Activated B cell treated with CpG ODN at 0.5 μM for 24 hours (primary cell): ENCODE measurements around the gene DNAH11. TPM values are rescaled to one million over a fixed set of nuclear protein-coding genes. Genes with fewer than 3 reads are reported as not detected.

Experiments
- ATAC-seq: fragments of 200-7000 bp; cut with Tn5 transposase; one replicate; pipeline ENCODE4 v1.10.0; 2021; ENCODE audit warnings: low read depth, mild to moderate bottlenecking, moderate library complexity
- CTCF ChIA-PET: fragments of 350-600 bp; sonication (Branson Sonifier 250); formaldehyde crosslinking; loops from one replicate; lab custom pipeline; 2021; ENCODE audit warnings: antibody characterized with exemption; lab: Charles Lee
- POLR2A ChIA-PET: fragments of 350-600 bp; sonication (Branson Sonifier 250); formaldehyde crosslinking; loops from one replicate; lab custom pipeline; 2021; ENCODE audit warnings: antibody characterized with exemption; lab: Charles Lee
- DNase-seq: peaks from one replicate; pipeline ENCODE4 v3.0.0; 2022
- H3K27ac Mint-ChIP-seq: one replicate; pipeline ENCODE4 v1.8.0; 2020; ENCODE audit warnings: mixed read lengths
- H3K27me3 Mint-ChIP-seq: one replicate; pipeline ENCODE4 v1.8.0; 2021; ENCODE audit warnings: mixed read lengths
- H3K36me3 Mint-ChIP-seq: one replicate; pipeline ENCODE4 v1.8.0; 2021; ENCODE audit warnings: low read depth, mixed read lengths
- H3K4me1 Mint-ChIP-seq: one replicate; pipeline ENCODE4 v1.8.0; 2021; ENCODE audit warnings: mixed read lengths
- H3K4me3 Mint-ChIP-seq: one replicate; pipeline ENCODE4 v1.8.0; 2020; ENCODE audit warnings: mild to moderate bottlenecking, mixed read lengths
- H3K9me3 Mint-ChIP-seq: one replicate; pipeline ENCODE4 v1.8.0; 2020; ENCODE audit warnings: mixed read lengths
- CTCF ChIP-seq: fragments of 200-600 bp; IDR thresholded peaks from one replicate; pipeline ENCODE4 v1.8.0; 2022; ENCODE audit warnings: antibody characterized with exemption, mild to moderate bottlenecking
- intact Hi-C: fragments of 100-400 bp; cut with micrococcal nuclease; formaldehyde crosslinking; loops from one replicate; pipeline ENCODE4 v1.15.1; 2024
- total RNA-seq: library from RNA; stranded (reverse); gene quantifications from 2 replicates; pipeline ENCODE4 v1.2.3, GENCODE V29; 2022

DNAH11 gene
- total RNA-seq, 1 donor from 2014 or later = not detected

GRCh38 chr7:21706131-21706530 lies 163.3 kb downstream of the DNAH11 start:
- Mint-ChIP-seq H3K9me3 (no peaks in the 10 kb centered on the region), H3K27me3 (peaks cover 3% of the 10 kb centered on the region), H3K27ac (no peak overlapping the region), H3K36me3 (no peaks in the 10 kb centered on the region), H3K4me3 (no peak overlapping the region), H3K4me1 (no peaks in the 10 kb centered on the region)
- CTCF ChIA-PET = no interaction called here
- ATAC-seq = no peak
- intact Hi-C loops = no loop called here
- no peak for DNase-seq
- TF ChIP-seq CTCF = no peak
- POLR2A ChIA-PET = no interaction called here

GRCh38 chr7:21707566-21707965 lies 164.7 kb downstream of the DNAH11 start:
- Mint-ChIP-seq H3K27ac (no peak overlapping the region), H3K36me3 (no peaks in the 10 kb centered on the region), H3K27me3 (peaks cover 3% of the 10 kb centered on the region), H3K4me1 (no peaks in the 10 kb centered on the region), H3K9me3 (peaks cover 2% of the 10 kb centered on the region), H3K4me3 (no peak overlapping the region)
- ChIA-PET POLR2A (no interaction called here), CTCF (no interaction called here)
- no peak for TF ChIP-seq CTCF
- ATAC-seq (no peak), DNase-seq (no peak)
- intact Hi-C loops = no loop called here

GRCh38 chr7:21708096-21708495 lies 165.3 kb downstream of the DNAH11 start:
- intact Hi-C loops = no loop called here
- peaks cover 3% of the 10 kb centered on the region for H3K27me3 Mint-ChIP-seq
- H3K4me1 Mint-ChIP-seq = no peaks in the 10 kb centered on the region
- H3K9me3 Mint-ChIP-seq = peaks cover 2% of the 10 kb centered on the region
- DNase-seq = no peak
- ChIA-PET CTCF (no interaction called here), POLR2A (no interaction called here)
- ATAC-seq = no peak
- no peak for TF ChIP-seq CTCF
- H3K36me3 Mint-ChIP-seq = no peaks in the 10 kb centered on the region
- H3K4me3 Mint-ChIP-seq = no peak overlapping the region
- no peak overlapping the region for H3K27ac Mint-ChIP-seq

GRCh38 chr7:21717323-21717722 lies 174.5 kb downstream of the DNAH11 start:
- no peak overlapping the region for H3K4me3 Mint-ChIP-seq
- no peak overlapping the region for H3K27ac Mint-ChIP-seq
- peaks cover 16% of the 10 kb centered on the region for H3K27me3 Mint-ChIP-seq
- H3K4me1 Mint-ChIP-seq = no peaks in the 10 kb centered on the region
- ChIA-PET CTCF (no interaction called here), POLR2A (no interaction called here)
- ATAC-seq = no peak
- H3K9me3 Mint-ChIP-seq = peaks cover 1% of the 10 kb centered on the region
- no peak for TF ChIP-seq CTCF
- no peaks in the 10 kb centered on the region for H3K36me3 Mint-ChIP-seq
- intact Hi-C loops = no loop called here
- DNase-seq = no peak

GRCh38 chr7:21718391-21718790 lies 175.6 kb downstream of the DNAH11 start:
- Mint-ChIP-seq H3K36me3 (no peaks in the 10 kb centered on the region), H3K27me3 (peaks cover 16% of the 10 kb centered on the region), H3K9me3 (no peaks in the 10 kb centered on the region), H3K27ac (no peak overlapping the region), H3K4me1 (no peaks in the 10 kb centered on the region), H3K4me3 (no peak overlapping the region)
- intact Hi-C loops = no loop called here
- no peak for TF ChIP-seq CTCF
- CTCF ChIA-PET = no interaction called here
- DNase-seq (no peak), ATAC-seq (no peak)
- POLR2A ChIA-PET = no interaction called here
